CD4-positive, alpha-beta memory T cell (primary cell): ENCODE measurements around the gene SERPINB4. TPM values are rescaled to one million over a fixed set of nuclear protein-coding genes. Genes with fewer than 3 reads are reported as not detected.

Source experiments
- CTCF ChIA-PET: fragments of 350-600 bp; sonication (Branson Sonifier 250); formaldehyde crosslinking; loops from one replicate; lab custom pipeline; 2021; ENCODE audit warnings: inconsistent platforms; ENCODE audit not compliant: partially characterized antibody; lab: Charles Lee
- POLR2A ChIA-PET: fragments of 350-600 bp; sonication (Branson Sonifier 250); formaldehyde crosslinking; loops from one replicate; lab custom pipeline; 2021; ENCODE audit not compliant: partially characterized antibody; lab: Charles Lee
- DNase-seq, 5 donors: peaks; one replicate each; pipeline versions ENCODE4 v3.0.0 to v3.0.0-alpha.2; 2020 to 2022; ENCODE audit warnings: mixed read lengths in 1 of 5
- H3K27ac ChIP-seq: one replicate; pipeline ENCODE4 v1.7.0; 2013; ENCODE audit warnings: low read depth, low read length
- H3K27me3 ChIP-seq: 2 replicates; pipeline ENCODE4 v1.7.0; 2013; ENCODE audit warnings: mild to moderate bottlenecking, low read length, moderate library complexity; ENCODE audit not compliant: insufficient read depth
- H3K36me3 ChIP-seq: 2 replicates; pipeline ENCODE4 v1.7.0; 2013; ENCODE audit warnings: mild to moderate bottlenecking, low read length, moderate library complexity; ENCODE audit not compliant: insufficient read depth
- H3K4me1 ChIP-seq: 2 replicates; pipeline ENCODE4 v1.7.0; 2013; ENCODE audit warnings: mild to moderate bottlenecking, low read length, moderate library complexity; ENCODE audit not compliant: insufficient read depth
- H3K4me3 ChIP-seq, 2 donors: one replicate each; pipeline ENCODE4 v1.7.0; 2013; ENCODE audit warnings: low read length in 2 of 2, mild to moderate bottlenecking in 1 of 2
- H3K9me3 ChIP-seq, 2 donors: one replicate each; pipeline ENCODE4 v1.7.0; 2013; ENCODE audit warnings: low read length in 2 of 2, control low read depth in 1 of 2; ENCODE audit not compliant: control insufficient read depth in 1 of 2
- H3K27ac Mint-ChIP-seq, 7 donors: one replicate each; pipeline ENCODE4 v1.8.0; 2020 to 2021; ENCODE audit warnings: mixed read lengths in 7 of 7, mild to moderate bottlenecking in 6 of 7, inconsistent platforms in 3 of 7, moderate library complexity in 3 of 7
- H3K27me3 Mint-ChIP-seq, 2 donors: one replicate each; pipeline ENCODE4 v1.8.0; 2020 to 2021; ENCODE audit warnings: mixed read lengths in 2 of 2
- H3K36me3 Mint-ChIP-seq, 2 donors: one replicate each; pipeline ENCODE4 v1.8.0; 2020 to 2021; ENCODE audit warnings: mixed read lengths in 2 of 2, inconsistent platforms in 1 of 2, mild to moderate bottlenecking in 1 of 2
- H3K4me1 Mint-ChIP-seq, 4 donors: one replicate each; pipeline ENCODE4 v1.8.0; 2020 to 2021; ENCODE audit warnings: mixed read lengths in 4 of 4, mild to moderate bottlenecking in 1 of 4
- H3K4me3 Mint-ChIP-seq, 8 donors: one replicate each; pipeline ENCODE4 v1.8.0; 2020 to 2021; ENCODE audit warnings: mixed read lengths in 8 of 8, mild to moderate bottlenecking in 7 of 8, moderate library complexity in 6 of 8, inconsistent platforms in 3 of 8
- H3K9me3 Mint-ChIP-seq, 8 donors: one replicate each; pipeline ENCODE4 v1.8.0; 2020 to 2021; ENCODE audit warnings: mixed read lengths in 8 of 8, mild to moderate bottlenecking in 5 of 8, inconsistent platforms in 3 of 8, moderate library complexity in 1 of 8
- intact Hi-C: fragments of 100-400 bp; cut with micrococcal nuclease; formaldehyde crosslinking; loops from one replicate; pipeline ENCODE4 v1.15.1; 2023
- polyA plus RNA-seq, 2 donors: library from polyadenylated mRNA; unstranded; fragments of 300-500 nt; fragmentation: Illumina TruSeq; gene quantifications; one replicate each; pipeline ENCODE4 v1.2.3, GENCODE V29; 2021
- total RNA-seq, 2 experiments: library from RNA; stranded (reverse); gene quantifications; one replicate each; pipeline ENCODE4 v1.2.3, GENCODE V29; 2021

Gene SERPINB4
- total and polyA plus RNA-seq, 4 experiments from 2014 or later = not detected

DNA sequence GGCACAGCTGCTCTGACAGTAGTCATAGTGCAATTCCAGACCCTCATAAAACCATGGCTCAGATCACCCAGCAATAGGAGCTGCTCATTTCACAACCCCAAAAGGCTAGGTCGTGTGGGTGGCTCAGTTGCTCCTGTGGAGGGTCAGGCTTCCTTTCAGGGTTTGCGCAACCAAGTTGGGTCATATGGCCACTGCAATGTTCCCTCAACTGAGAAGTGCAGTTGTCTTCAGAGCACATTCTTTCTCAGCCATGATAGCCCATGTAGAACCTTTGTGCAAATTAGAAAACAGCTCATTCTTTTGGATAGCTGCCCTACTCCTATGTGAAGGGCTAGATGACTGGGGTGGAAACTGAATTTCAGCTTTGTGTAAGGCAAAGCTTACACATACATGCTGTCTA lies 53.7 kb downstream of the SERPINB4 start:
- CTCF ChIA-PET = interaction anchor here (0.6 kb wide), 1 partner anchor 11 kb away, joined by 3 read pairs; no protein-coding TSS in a partner anchor
- Mint-ChIP-seq H3K4me1 (no peaks in the 10 kb centered on the region), H3K27ac (no peak overlapping the region), H3K36me3 (no peaks in the 10 kb centered on the region), H3K27me3 (peaks cover 9 to 16% of the 10 kb centered on the region in 2 donors), H3K4me3 (no peak overlapping the region), H3K9me3 (peaks cover 0 to 6% (median 0%) of the 10 kb centered on the region in 8 donors)
- POLR2A ChIA-PET = no interaction called here
- Histone ChIP-seq H3K4me1 (no peaks in the 10 kb centered on the region), H3K36me3 (no peaks in the 10 kb centered on the region), H3K27ac (no peak overlapping the region), H3K9me3 (no peaks in the 10 kb centered on the region), H3K4me3 (no peak overlapping the region), H3K27me3 (no peaks in the 10 kb centered on the region)
- DNase-seq = no peak
- intact Hi-C loops = no loop called here

DNA sequence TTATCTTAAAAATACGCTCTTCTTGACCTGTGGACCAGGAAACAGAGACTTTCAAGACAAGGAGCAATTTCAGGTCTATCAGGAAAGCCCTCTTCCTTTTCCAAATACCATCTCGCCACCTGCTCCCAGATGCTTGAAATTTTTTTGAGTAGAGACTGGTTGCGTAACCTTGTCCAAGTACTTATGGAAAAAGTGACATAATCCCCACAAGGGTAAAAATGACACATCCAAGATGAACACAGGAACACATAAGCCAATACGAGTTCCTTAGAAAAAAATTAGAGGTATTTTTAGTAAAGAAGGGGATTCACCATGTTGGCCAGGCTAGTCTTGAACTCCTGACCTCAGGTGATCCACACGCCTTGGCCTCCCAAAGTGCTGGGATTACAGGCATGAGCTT lies 55.1 kb downstream of the SERPINB4 start:
- ChIA-PET CTCF (no interaction called here), POLR2A (no interaction called here)
- intact Hi-C loops = no loop called here
- no peak overlapping the region for H3K27ac Mint-ChIP-seq
- Histone ChIP-seq H3K36me3 (no peaks in the 10 kb centered on the region), H3K27me3 (no peaks in the 10 kb centered on the region), H3K9me3 (no peaks in the 10 kb centered on the region), H3K4me1 (no peaks in the 10 kb centered on the region), H3K4me3 (no peak overlapping the region), H3K27ac (no peak overlapping the region)
- no peak overlapping the region for H3K4me3 Mint-ChIP-seq
- H3K9me3 Mint-ChIP-seq = peaks cover 0 to 6% (median 0%) of the 10 kb centered on the region in 8 donors
- no peaks in the 10 kb centered on the region for H3K36me3 Mint-ChIP-seq
- H3K4me1 Mint-ChIP-seq = no peaks in the 10 kb centered on the region
- peaks cover 12 to 15% of the 10 kb centered on the region in 2 donors for H3K27me3 Mint-ChIP-seq
- DNase-seq = no peak

Other genes with a start within 250 kb of the SERPINB4 start
- 10 to 100 TPM; 93.0 to 94.9 TPM for gene VPS4B, start 221.8 kb downstream of the SERPINB4 start, total RNA-seq
- gene VPS4B, start 221.8 kb downstream of the SERPINB4 start, polyA plus RNA-seq = 10 to 100 TPM; 48.0 to 65.4 TPM
- gene SERPINB5, start 167.3 kb downstream of the SERPINB4 start, total RNA-seq = not detected
- not detected for gene SERPINB5, start 167.3 kb downstream of the SERPINB4 start, polyA plus RNA-seq
- gene SERPINB12, start 101.9 kb downstream of the SERPINB4 start, total RNA-seq = not detected
- not detected for gene SERPINB12, start 101.9 kb downstream of the SERPINB4 start, polyA plus RNA-seq
- gene SERPINB13, start 56.9 kb downstream of the SERPINB4 start, total RNA-seq = not detected
- gene SERPINB13, start 56.9 kb downstream of the SERPINB4 start, polyA plus RNA-seq = not detected
- not detected for gene SERPINB3, start 17.6 kb upstream of the SERPINB4 start, total RNA-seq
- gene SERPINB3, start 17.6 kb upstream of the SERPINB4 start, polyA plus RNA-seq = not detected
- not detected for gene SERPINB11, start 58.7 kb upstream of the SERPINB4 start, total RNA-seq
- gene SERPINB11, start 58.7 kb upstream of the SERPINB4 start, polyA plus RNA-seq = not detected
- gene SERPINB7, start 131.2 kb upstream of the SERPINB4 start, total RNA-seq = not detected
- gene SERPINB7, start 131.2 kb upstream of the SERPINB4 start, polyA plus RNA-seq = not detected
- gene SERPINB2, start 243.4 kb upstream of the SERPINB4 start, total RNA-seq = 1 to 10 TPM; 1.2 to 1.7 TPM
- gene SERPINB2, start 243.4 kb upstream of the SERPINB4 start, polyA plus RNA-seq = not detected